Measurements from ENCODE around the gene LRIF1.

LRIF1 gene

GRCh38 chr1:110897681-110898080, 66.0 kb downstream of the LRIF1 start:
- CTCF ChIA-PET = interaction anchor here (1.3 kb wide), 1 partner anchor 22 kb away, joined by 3 read pairs; no protein-coding TSS in a partner anchor
- H3K27ac Mint-ChIP-seq = no peak overlapping the region
- no peaks in the 10 kb centered on the region for H3K27me3 Mint-ChIP-seq
- peaks cover 93% of the 10 kb centered on the region for H3K36me3 Mint-ChIP-seq
- H3K4me1 Mint-ChIP-seq = peaks cover 68% of the 10 kb centered on the region
- no peak overlapping the region for H3K4me3 Mint-ChIP-seq
- no peak for DNase-seq
- no peaks in the 10 kb centered on the region for H3K9me3 Mint-ChIP-seq

Measured in activated naive CD4-positive, alpha-beta T cell treated with anti-CD3 and anti-CD28 coated beads, Interleukin-2, amount 10 ng/mL, durations not matched to agents 7 days and 5 days (primary cell).